A172 (cell line): ENCODE data around the gene CACNB1. TPM values are rescaled to one million over a fixed set of nuclear protein-coding genes. Genes with fewer than 3 reads are reported as not detected.
A peak's percentile ranks its signal among the peaks of the same experiment; 100 is the strongest.

ENCODE experiments used
- DNase-seq: peaks from one replicate; pipeline ENCODE4 v3.0.0-alpha.2; 2015; ENCODE audit warnings: low spot score
- total RNA-seq: library from RNA; depleted of rRNA; stranded (reverse); fragments of >200 nt; shearing (Covaris generic); gene quantifications from 2 replicates; pipeline ENCODE4 v1.2.3, GENCODE V29; 2014

Gene CACNB1
- total RNA-seq, 1 experiment from 2014 or later, result 4.0 TPM

DNA sequence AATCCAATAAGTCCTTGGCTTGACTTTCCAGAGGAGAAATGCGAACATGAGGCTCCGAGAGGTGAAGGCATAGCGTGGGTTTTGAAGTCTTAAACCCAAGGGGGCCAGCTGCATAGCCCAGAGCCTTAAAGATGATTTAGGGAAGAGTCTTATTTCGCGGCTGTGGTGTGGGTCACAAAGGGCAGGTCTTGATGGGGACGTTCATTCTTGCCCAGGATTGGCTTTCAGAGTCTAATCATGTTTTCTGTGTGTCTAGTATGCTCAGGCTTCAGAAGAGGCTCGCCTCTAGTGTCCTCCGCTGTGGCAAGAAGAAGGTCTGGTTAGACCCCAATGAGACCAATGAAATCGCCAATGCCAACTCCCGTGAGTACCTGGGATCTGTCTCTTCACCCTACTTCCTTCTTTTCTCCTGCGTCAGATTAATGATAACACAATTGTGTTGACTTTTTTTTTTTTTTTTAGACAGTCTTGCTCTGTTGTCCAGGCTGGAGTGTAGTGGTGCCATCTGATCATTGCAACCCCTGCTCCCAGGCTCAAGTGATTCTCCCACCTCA, 3.6 kb upstream of the CACNB1 start:
- no peak for DNase-seq

DNA sequence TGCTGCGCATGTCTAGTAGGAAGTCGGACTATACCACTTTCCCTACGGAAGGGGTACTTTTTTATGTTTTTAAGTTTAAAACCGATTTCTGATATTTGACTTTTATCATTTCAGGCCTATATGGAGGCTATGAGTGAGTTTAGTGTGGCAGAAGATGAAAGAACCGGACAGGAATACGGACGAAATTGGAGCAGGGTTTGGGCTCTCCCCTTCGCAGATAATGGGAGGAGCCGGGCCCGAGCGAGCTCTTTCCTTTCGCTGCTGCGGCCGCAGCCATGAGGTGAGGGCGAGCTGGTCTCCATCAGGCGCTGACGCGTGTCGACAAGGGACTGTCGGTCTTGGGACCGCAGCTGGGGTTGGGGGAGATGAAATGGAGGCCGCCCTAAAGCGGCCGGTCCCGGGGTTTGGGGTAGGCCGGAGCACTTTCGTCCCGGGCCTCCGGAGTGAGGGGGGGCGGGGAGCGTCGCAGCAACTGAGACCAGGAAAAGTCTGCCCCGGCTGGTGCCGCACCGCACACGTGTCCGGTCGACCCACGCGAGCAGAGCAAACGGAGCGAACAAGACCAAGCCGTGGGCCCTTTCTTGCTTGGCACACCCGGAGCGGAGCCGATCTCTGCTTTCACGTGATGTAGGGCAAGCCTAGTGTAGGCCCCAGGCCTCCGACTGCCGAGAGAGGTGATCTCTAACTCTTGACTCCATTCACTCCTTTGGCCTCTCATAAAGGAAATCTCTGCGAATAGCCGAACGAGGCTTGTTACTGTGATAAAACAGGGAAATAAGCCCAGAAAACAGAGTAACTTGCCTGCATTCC, 2.8 kb upstream of the CACNB1 start, which contains the start of gene RPL19:
RPL19 (plus strand) TSS at position 214 of the 810 bp plus-strand sequence; CDS start at position 276, 62 bp downstream.
- DNase-seq, result no peak

DNA sequence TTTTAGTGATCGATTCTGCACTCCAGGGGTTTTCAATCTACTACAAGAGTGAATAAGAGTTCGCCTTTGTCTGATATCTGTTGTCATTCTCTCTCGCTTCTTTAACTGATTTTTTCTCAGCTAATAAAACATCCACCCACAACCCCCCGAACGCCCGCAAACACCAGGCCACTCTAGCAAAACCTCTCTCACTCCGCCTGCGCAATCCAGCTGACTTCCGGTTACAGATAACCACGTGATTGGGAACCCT, 2.3 kb upstream of the CACNB1 start:
- DNase-seq, result peak; percentile 89

DNA sequence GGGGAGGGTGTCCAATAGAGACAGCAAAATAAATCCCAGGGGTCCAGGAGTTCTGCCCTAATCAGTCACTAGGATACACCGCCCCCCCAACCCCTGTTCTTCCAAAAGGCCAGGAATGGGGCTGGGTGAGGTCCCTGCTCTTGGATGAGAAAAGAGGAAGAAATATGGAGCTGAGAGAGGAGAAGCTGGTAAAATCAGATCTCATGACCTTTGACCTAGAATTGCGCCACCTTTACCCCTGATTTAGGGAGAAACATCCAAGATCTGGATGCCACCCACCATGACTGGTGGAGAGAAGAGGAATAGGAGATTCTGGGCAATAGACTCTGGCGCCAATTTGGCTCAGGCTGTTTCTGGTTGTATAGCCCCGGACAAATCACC, 707 bp upstream of the CACNB1 start:
- DNase-seq, result no peak

DNA sequence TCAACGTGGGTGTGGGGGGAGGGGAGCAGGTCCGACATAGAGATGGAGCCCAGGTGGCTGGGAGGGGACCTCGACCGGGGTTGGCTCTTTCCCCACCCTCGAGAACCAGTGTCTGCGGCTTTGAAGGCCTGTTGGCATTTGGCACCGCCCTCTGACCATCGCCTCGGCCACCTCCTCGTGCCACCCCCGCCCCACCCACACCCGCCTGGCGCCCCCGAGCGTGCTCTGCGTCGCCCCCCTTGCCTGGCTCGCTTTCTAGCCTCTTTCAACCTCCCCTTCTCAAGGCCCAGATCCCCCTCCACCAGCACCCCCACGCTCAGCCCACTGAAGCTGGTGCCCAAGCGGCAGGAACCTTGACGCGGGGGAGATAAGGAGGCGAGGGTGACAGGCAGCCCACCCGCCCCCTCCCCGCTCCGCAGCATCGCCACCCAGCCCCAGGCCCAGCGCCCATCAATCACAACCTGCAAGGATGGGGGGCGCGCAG, 619 bp downstream of the CACNB1 start:
- peak; percentile 65 for DNase-seq

DNA sequence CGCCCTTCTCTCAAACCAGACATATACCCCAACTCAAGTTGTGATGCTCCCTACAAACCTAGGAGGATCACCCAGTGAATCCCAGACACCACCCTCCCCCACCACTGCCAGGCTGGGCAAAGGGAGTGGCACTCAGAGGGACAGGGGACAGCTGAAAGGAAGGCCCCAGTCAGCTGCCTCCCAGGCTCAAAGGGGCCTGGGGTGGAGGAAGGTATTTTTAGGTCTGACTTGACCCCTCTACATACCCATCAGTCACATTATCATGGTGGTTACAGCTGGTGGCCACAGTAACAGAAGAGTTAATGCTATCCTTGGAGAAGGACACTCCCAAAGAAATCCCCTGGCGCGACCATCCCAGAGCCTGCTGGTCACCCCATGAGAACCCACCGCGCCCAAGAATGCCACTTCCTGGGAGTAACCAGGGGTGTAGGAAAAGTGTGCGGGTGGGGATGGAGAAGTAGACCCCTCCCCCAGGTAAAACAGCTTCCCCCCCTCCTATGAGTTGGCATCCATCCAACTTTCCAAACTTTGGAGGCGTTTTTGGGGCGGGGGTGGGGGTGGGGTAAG, 1.1 kb downstream of the CACNB1 start:
- DNase-seq, result peak; percentile 51

DNA sequence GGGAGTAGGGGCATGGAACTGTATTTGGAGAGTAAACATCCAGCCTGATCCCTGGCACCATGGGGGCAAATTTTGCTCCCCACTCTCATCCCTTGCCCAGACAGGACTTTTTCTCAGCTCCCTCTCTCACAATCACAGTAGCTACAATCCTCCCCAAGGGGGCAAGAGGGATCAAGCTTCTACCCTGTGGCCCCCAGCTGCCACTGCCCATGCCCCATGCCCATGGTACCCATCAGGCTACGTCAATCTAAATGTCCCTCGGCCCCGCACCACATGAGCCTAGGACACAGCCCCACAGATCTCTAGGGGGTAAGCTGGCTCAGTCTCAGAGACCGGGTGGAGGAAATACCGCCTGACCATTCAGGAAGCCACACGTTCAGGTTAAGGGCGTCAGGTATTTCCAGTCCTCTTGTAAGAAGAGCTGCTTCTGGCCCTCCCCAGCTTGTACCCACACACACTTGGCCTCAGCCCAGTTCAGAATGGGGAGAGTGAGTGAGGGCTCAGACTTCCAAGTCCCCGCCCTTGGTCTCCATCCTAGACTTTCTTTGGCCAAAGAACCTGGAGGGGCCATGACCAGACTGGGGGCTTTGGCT, 1.8 kb downstream of the CACNB1 start:
- no peak for DNase-seq

DNA sequence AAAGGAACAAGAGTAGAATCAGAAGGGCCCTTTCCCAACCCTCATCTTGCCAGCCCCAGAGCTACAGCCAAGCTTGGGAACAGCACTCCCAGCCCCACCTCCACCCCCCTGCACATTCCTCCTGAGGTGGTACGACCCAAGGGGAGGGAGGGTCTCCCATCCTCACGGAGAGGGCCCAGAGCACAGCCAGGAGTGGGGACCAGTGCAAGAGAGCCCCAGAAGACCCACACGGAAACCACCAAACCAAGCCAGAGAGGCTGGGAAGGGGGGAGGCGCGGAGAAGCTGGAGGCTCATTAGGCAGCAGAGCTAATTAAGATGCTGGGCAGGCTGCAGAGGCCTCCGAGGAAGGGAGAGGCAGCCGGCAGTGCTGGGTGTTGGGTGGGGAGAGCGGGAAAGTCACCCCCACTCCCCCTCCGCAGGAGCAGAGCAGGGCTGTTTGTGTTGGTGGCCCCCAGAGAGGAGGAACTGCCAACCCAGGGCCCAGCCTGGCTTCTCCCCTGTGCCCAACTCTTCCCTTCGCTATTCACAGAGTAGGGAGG, 2.4 kb downstream of the CACNB1 start:
- no peak for DNase-seq

DNA sequence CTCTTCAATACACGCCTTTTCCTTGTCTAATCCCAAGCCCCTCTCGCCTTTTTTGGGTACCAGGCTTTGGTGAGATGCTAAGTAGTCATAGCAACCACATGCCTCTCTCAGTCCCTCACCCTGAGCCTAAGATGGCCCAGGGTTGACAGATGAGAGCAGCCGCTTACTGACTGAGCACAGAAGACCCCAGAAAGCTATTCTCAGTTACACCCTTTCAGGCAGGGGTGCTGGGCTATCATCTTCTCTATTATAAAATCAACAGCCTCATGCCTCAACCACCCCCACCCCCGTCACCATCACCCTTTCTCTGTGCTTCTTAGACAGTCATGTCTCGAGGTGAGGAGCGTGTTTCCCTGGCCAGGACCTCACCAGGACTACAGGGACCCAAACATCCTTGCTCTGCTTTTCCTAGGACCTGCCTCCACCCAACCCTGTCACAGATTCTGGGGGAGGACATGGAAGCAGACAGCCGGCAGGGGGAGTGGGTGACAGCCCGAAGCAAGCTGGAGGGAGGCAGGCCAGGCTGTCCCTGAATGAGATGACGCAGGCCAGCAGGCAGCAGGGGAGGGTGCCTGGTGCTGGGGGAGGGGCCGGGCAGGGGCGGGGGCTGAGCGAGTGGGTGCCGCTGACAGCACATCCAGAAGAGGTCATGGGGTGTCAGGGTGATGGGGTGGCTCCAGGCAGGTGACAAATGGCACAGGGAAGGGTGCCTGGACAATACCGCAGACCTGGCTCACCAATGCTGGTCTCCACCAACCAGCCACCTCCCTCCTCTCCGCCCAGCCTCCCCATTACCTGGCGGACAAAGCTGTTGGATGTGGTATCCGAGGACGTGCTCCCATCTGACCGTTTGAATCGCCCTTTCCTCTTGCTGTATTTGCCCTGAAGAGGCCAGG, 3.1 kb downstream of the CACNB1 start:
- no peak for DNase-seq

DNA sequence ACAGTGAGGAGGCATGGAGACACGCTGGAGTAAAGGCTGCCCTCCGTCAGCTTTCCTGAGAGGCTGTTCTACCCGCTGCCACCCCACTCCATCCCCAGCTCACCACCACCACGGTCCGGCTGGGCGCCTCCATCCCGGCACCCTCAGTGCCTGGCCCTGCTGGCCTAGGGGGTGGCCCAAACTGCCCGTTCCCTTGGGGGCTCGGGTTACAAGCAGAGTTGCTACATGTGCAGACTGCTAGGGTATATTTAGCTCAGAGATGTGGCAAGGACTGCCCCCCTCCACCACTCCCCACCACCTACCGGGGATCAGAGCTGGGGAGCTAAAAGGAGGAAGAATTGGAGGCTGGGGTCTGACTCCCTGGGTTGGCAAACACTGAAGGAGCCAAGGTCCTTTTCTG, 4.1 kb downstream of the CACNB1 start:
- no peak for DNase-seq

DNA sequence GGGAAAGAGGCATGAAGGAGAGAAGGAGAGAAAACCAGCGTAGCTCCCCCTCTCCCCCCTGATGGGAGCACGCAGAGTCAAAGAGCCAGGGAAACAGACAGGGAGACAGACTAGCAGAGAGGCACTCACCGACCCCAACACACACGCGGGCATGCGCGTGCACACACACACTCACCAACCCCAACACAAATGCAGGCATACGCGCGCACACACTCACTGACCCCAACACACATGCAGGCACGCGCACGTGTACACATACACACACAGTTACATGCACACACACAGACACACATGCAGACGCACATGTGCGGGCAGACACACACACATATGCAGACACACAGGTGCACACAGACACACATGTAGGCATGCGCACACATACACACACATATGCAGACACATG, 4.6 kb downstream of the CACNB1 start:
- no peak for DNase-seq

DNA sequence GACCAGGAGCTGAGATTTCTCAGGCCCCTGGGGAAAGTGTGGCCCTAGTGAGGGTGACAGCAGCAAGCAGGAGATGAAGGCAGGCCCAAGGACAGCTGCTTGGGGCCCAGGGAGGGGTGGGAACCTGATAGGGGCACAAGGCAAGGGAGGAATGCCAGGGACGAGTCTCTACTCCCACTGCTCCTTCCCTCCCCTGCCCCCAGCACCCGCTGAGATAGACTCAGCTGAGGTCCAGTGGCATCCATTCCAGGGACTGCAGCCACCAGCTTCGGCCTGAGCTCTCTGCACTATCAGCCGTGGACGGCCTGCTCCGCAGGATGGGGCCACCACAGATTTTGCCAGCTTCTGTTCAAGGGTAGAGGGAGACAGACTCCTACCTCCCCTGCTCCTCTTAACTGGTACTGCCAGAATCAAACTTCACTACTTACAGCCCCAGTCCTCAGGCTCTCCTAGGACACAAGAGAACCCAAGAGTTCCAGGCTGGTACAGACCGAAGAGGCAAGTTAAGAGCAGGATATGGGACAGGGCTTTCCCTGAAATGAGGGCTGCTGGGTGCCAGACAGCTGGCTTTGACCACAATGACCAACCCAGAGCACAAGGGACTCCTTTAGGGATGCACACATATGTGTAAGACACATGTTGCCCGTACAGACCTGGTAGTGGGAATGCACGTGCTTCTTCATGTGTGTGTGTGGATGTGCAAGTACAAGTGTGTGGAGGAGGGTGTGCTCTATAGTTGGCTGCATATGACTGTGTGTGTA, 5.5 kb downstream of the CACNB1 start:
- DNase-seq, result no peak

DNA sequence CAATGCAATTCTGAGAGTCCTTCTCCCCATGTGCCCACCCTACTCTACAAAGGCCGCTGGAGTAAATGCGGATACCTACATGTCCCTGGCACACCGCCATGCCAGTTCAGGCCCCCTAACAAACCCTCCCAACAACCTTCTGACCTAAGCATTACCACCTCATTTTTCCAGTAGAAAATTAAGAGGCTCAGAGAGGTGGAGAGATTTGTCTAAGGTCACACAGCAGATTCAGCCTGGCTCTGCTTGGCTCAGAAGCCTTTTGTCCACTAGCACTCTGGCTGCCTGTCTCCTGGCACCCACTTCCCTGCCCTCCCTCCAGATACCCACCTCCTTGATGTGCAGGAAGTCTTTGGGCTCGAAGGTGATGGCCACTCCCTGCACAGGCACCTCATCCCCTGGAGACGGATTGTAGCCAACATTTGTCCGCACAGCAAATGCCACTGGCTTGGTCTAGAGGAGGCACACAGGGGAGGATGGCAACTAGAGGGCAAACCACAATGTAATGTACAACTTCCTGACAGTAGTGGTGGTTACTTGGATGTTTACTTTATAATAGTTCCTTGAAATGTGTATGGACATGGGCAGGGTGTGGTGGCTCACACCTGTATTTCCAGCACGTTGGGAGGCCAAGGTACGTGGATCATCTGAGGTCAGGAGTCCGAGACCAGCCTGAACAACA, 10.2 kb downstream of the CACNB1 start:
- DNase-seq, result peak; percentile 68

DNA sequence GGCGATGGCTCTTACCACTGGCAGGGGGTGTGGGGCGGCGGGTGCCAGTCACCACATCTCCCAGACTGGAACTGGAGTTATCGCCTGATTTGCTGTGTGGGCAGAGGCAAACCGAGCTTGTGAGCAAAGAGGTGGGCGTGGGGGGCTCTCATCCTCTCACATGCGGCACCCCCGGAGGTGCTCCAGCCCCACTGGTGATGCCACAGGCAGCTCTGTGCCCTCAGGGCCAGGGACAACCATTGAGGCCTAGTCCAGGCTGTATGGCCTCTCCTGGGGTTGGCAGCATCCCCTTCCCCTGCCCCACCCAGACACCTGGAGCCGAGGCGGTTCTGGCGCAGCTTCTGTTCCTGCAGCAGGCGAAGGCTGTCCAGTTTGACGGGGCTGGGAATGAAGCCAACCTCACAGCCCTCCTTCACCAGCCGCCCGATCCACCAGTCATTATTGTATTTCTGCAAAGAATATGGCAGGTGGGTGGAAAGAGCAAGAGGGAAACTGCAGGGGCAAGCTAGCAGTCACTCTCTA, 10.9 kb downstream of the CACNB1 start:
- DNase-seq, result no peak

DNA sequence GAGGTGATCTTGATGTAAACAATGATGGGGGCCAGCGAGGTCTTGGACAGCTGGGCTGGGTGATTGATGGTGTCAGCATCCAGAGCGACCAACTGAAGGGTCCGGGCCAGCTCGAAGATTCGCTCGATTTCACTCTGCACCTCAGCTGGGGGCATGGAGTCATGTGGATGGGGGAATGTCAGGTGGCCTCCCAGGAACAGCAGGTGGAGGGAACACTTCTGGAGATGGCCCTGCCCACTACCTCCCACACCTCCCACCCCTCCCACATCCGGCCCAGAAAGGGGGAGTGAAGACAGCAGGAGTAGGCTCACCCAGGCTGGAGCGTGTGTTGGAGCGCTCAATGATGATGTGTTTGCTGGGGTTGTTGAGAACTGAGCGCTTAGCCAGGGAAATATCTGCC, 13.7 kb downstream of the CACNB1 start:
- DNase-seq, result no peak

DNA sequence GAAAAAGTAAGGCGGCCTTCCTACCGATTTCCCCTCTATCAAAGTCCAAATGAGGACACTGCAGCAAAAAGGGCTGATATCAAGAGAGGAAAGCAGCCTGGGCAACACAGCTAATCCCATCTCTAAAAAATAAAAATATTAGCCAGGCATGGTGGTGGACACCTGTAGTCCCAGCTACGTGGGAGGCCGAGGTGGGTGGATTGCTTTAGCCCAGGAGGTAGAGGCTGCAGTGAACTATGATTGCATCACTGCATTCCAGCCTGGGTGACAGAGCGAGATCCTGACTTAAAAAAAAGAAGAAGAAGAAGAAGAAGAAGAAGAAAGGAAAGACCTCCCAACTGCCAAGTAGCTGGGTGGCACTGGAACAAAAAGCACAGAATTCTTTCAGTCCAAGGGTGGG, 14.4 kb downstream of the CACNB1 start:
- no peak for DNase-seq

DNA sequence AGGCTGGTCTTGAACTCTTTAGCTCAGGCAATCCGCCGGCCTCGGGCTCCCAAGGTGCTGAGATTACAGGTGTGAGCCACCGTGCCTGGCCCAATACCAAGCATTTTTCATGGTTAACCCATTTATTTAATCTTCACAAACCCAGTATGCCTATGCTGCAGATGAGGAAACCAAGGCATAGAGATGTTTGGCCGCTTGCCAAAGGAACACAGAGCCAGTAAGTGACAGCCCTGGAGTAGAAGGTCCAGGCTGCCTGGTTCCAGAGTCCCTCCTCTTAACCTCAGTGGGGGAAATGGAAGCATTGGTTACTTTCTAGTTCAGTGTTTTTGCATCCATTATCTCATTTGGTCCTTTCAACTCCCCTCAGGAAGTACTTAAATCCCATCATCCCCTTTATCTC, 16.2 kb downstream of the CACNB1 start:
- no peak for DNase-seq

DNA sequence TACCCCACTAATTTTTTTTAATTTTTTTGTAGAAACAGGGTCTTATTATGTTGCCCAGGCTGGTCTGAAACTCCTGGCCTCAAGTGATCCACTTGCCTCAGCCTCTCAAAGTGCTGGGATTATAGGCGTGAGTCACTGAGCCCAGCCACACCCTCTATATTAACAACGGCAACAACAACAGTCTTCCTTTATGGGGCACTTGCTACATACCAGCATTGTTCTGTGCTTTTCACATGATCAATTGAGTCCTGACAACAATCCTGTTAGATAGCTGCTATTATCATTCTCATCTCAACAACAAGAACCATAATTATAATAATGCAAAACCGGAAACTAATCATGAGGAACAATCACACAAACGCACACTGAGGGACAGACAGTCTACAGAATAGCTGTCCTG, 18.9 kb downstream of the CACNB1 start:
- peak; percentile 62 for DNase-seq

DNA sequence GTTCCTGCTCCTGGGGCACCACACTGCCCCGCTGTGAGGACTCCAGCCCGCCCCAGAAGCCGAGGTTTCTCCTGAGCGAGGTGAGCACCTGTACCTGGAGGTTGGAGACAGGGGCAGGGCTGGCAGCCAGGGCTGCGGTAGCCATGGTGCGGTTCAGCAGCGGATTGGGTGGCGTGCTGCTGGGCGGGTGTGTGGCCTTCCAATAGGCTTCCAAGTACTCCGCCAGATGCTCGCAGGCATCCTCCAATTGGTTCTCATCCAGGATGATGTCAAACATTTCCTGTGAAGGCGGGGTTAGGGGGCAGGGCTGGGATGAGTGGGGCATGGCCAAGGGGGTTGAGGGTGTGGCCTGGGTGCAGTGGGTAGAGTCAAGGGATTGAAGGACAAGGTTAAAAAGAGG, 20.2 kb downstream of the CACNB1 start:
- DNase-seq, result no peak

DNA sequence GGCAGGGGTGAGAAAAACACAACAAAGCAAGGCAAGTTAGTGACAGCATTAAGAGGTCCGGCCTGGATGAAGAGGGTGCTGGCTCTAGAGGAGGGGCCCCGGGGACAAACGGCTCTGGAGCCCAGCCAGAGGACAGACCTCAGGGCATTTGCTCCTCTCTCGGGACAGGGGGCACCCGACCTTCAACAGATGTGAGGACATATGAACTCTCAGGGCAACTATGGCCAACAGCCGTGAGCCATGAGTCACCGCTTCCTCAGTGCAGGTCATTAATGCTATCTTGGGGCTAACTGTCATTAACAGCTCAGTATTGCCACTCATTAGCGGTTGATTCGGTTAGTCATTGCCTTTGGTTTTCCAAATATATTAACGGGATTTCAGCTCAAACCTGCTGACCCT, 21.8 kb downstream of the CACNB1 start:
- DNase-seq, result peak; percentile 74
